HG03571 (cell line): ENCODE data around the gene CHCHD3.
"Not testable (repeated sequence)": the region's sequence is repeated elsewhere in the genome, so short reads cannot be mapped to it uniquely, and the experiment has no call there.

Experiments used
- ATAC-seq: cut with Tn5 transposase; IDR thresholded peaks from one replicate; pipeline ENCODE4 v1.9.1; 2021; ENCODE audit not compliant: unreplicated experiment

The CHCHD3 gene

DNA sequence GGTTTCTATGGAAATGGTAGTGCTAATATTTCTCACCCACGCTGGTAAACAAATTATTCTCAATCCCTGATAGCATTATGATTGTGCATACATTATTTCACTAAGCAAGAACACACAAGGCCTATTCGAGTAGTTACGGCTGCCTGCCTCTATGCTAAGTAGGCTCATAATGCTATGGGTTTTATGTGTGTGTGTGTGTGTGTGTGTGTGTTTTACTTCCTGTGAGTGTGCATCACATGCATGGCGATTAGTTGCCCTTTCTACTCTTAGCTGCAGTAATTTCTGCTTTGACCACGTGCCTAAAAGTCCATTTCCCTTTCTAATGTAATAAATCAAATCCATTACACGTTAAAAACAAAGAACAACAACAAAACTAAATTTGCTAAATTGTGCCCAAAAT, 117.0 kb downstream of the CHCHD3 start:
- no peak for ATAC-seq

GRCh38 chr7:132959891-132960290, 122.0 kb downstream of the CHCHD3 start:
- no peak for ATAC-seq

DNA sequence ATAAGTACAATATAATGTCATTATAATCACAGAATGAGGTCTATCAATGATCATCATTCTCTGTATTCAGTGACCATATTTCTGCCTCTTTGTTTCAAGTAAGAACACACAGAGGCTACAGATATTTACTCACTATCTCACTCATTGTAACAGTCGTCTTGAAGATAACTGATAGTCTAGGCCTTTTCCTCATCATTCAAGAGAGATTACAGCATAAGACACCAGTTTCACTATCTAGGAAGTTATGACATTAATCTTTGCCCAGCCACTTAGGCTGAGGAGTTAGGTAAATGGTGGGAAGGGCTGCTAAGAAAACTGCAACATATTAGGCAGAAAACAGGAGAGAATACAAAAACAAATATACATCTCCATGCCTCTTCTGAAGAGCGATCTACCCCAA, 125.3 kb downstream of the CHCHD3 start:
- ATAC-seq = no peak

DNA sequence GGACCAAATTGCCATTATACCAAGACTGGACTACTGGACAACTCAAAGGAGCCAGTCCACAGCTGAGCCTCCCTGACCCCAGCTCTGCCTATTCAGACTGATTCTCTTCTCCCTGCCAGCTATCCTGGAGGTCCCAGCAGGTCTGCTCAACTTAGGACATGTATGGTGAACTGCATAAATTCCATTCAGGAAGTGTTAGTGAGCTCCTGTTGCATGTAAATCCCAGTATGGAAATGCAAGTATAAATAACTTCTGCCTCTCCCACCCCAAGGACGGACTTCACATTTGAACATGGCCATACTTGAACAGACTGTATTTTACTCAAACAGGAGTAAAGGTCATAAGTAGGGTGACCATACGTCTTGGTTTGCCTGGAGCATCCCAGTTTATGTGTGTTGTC, 128.4 kb downstream of the CHCHD3 start:
- ATAC-seq = no peak

- no peak for ATAC-seq
Measured at GRCh38 chr7:132950725-132951124, 131.2 kb downstream of the CHCHD3 start.

DNA sequence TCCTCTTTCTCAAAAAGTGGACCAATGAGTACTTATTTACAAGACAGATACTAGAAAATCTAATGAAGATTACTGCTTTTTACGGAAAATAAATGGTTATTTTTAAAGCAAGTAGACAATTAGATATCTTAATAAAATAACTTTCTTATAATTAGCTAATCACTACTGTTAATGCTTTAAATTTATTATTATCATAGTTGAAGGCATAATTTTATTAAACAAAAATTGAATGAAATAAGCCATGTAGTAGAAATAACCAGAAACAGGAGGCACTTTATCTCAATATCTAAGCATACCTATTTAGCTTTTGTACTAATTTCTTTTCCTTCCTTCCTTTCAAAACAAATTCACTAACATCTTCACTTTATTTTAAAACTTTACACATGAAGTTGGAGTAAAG, 134.9 kb downstream of the CHCHD3 start:
- no peak for ATAC-seq

DNA sequence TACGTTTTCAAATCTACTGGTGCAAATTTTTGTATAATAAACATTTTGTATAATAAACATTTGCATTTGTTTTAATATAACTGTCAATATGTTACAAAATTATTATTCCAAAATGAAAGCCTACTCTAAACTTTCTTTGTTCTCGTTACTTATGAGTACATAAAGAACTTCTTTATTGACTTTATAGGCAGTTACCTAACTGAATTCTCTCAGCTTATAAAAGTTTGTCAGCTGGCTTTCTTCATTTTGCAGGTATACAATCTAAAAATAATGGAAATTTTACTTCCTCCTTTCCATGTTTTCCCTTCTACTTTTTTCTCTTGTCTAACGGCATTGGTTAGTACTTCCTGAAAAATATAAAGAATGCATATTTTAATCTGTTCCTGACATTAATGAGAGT, 137.1 kb downstream of the CHCHD3 start:
- ATAC-seq = no peak

DNA sequence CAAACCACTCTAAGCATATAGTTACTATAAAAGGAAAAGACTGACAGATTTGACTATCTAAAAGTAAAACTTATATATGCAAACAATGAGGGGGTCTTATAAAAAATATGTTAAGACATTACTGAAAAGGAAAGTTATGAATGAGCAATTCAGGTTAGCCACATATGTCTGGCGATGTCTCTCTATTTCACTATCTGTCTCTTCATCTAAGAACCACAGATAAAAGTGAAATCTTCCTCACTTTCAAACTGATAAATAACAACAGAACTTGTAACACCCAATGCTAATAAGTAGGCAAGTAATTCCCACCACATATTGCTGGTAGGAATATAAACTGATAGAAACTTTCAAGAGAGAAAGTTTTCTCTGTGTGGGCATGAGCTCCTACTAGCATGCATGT, 138.2 kb downstream of the CHCHD3 start:
- ATAC-seq = no peak

DNA sequence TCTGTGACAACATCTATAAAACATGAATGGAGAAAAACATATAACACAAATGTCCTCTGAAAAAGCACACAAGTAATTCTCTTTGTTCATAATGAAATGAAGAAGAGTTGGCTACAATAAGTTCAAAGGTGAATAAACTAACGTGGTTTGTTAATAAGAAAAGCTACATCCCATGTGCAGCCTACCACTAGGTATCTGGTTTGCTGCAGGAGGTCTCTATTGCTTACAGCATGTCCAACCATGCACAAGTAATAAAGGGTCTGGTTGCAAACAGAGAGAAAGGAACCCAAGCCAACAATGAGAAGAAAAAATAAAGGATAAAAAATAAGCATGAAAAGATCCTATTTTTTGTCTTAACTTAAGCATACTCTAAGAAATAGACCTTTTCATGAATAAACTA, 139.2 kb downstream of the CHCHD3 start:
- ATAC-seq = no peak

- no peak for ATAC-seq
Measured at GRCh38 chr7:132941905-132942304, 140.0 kb downstream of the CHCHD3 start.

DNA sequence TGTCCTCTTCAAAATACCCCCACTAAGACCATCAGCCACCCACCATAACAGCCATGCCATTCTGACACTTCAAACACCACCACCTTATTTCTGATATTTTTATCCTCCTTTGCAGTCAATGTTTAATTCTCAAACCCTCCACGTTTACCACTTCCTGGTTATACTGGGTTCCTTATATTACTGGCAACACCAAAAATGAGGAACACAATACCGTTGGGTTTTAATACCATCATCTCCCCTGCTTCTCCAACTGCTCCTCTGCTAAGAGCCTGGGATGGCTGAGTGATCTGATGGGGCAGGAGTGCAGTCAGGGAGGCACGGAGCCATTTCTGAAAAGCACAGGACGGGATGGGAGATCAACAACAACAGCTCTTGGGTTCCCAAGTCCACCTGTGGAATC, 140.5 kb downstream of the CHCHD3 start:
- ATAC-seq = no peak

- no peak for ATAC-seq
Measured at GRCh38 chr7:132940084-132940483, 141.8 kb downstream of the CHCHD3 start.

GRCh38 chr7:132939495-132939894, 142.4 kb downstream of the CHCHD3 start:
- no peak for ATAC-seq

DNA sequence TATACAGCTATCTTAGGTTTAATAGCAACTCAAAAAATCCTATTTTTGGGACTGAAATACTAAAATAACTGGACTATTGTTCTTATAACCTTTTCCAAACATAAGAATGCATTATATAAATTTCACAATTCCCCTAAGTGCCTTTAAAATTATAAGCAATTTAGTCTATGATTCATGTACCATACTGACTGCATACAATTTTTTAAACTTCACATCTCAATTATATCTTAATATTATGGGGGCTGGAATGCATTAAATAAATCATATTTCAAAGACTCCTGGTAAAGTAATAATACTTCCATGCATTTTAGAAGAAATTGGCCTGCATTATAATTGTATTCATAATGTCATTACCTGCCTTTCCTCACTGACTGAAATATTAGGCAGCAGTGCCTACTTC, 144.6 kb downstream of the CHCHD3 start:
- no peak for ATAC-seq

DNA sequence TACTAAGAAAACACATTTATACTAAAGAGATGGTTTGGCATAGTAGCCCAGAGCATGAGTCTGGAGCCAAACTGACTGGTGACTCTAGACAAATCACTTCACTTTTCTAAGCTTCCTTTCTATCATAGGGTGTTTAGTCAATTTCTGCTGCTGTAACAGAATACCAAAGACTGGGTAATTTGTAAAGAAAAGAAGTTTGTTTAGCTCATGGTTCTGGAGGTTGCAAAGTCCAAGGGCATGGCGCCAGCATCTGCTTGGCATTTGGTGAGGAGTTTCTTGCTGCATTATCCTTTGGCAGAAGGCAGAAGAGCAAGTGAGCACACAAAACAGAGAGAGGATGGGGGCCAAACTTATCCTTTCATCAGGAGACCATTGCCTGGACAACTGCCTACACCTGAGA, 146.3 kb downstream of the CHCHD3 start:
- ATAC-seq = no peak

GRCh38 chr7:132934017-132934416, 147.9 kb downstream of the CHCHD3 start:
- no peak for ATAC-seq

DNA sequence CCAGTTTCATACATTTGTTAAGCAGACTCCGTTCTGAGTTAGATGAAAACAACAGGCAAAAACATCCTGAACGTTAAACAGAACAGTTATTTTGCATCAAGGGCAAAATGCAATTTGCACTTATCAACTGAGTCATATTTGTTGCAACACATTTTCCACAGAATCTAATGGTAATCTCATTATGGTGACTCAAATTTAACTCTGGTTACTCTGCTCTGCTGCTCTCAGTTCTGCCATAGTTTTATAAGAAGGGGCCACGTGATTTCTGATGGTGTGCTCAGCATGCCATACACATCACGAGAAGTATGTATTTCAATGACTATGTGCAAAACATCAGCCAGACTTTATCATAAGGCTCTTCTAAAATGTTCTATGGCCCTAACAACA, 148.8 kb downstream of the CHCHD3 start:
- no peak for ATAC-seq

DNA sequence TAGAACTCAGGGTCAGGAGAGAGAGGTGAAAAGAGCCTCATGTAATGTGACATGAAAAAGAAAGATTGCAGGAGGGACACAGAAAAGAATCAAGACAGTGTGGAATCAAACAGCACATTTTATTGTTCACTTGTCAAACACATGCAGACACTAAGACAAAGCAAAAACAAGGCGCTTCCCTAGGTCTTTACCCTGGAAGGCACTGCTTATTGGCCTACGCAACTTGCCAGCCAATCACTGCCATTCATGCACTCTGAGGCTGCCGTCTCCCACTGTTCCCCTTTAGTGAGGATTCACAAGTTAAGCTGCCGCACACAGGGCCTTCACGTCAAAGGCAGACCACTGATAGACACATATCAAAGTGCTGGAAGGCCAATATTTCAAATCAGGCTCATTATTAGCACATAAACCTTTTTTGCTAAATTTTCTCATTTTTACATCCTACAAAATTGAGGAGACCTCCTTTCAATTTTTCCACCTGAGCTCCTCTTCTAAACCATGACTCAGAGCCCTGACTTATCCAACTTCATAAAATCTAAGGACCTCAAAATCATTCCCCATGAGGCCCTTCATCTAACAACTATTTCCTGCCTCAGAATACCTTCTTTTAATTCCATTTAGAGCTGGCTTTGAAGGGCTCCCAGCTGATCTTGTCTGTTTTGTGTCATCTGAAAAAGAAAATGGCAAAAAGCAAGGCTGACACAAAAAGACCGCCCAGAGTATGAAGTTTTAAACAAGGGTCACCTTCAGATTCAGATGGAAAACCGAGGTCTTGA, 149.4 kb downstream of the CHCHD3 start:
- no peak for ATAC-seq

DNA sequence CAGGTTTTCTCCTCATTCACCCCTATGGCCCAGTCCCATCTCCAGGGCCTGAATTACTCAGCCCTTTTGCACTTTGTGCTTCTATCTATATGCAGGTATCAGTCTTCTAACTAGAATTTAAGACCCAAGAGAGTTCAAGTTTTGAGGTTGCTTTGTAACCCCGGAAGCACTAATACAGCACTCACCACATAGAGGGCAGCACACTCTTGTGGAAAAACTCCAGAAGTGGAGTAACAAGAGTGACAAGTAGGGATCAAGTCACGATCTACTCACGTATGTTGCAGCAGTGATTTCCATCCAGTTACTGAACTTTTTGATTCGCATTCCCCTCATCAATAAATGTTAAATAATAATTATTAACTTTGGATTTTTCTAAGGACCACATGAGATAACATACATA, 151.0 kb downstream of the CHCHD3 start:
- no peak for ATAC-seq

- not testable (repeated sequence) for ATAC-seq
Measured at GRCh38 chr7:132929944-132930343, 151.9 kb downstream of the CHCHD3 start.

DNA sequence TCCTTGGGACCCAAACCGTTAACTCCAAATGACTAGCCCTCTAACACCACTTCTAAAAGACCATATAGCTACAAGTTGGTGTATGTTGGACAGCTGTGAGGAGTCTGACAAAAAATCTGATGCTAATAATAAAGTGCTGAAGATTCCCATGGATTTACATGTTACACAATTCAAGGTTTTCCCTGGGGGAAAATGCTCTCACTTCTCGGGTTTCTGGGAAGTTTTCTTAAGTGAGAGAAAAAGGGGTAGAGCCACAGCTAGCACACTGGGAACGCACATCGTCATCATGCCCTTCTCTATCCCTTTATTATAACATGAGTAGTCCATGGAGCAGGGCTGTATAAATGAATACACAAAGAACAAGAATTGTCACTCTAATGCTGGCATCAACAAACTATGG, 162.1 kb downstream of the CHCHD3 start:
- ATAC-seq = no peak

DNA sequence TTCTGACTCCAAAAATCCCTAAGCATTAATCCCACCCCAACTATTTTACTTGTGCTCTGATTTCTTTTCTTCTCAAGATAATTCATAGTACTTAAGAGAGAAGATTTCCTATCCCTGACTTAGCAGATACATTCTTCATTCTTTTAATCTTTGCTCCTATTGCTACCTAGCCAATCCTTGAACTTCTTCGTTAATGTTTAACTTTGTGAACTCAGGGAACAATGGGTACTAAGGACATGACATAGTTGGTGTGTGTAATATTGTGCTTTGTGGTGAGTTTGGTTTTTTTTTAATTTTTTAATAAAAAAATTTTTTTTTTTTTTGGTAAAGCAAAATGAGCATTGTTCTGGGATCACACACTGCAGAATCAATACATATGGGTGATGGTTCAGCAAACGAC, 166.2 kb downstream of the CHCHD3 start:
- ATAC-seq = no peak

DNA sequence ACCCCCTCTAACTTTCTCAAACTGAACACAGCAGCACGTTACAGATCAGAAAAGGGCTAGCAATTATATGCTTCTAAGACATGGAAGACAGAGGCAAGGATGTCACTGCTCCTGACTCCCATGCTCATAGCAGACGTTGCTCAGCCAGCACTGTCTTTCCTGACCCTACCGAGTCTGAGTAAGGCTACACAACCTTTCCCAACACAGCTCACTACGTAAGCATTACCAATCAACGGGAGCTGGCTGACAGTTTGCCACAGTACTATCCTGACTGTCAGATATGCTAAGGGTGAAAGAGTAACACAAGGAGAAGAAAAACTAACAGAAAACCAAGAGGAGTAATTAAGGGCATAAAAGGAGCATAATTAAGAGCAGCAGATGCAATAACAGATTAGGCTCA, 171.2 kb downstream of the CHCHD3 start:
- no peak for ATAC-seq
